ENCODE results near the gene CIB4. TPM values are rescaled to one million over a fixed set of nuclear protein-coding genes. Genes with fewer than 3 reads are reported as not detected.

The CIB4 gene
- total RNA-seq, 1 donor from 2014 or later = not detected

- intact Hi-C loops (cut with micrococcal nuclease) = no loop called here
Observed at GRCh38 chr2:26532301-26533250, 108.6 kb downstream of the CIB4 start.

Other genes with a start within 250 kb of the CIB4 start
- not detected in 2 replicates for gene DRC1, start 239.4 kb downstream of the CIB4 start, total RNA-seq
- 13.9 and 14.4 TPM in 2 replicates for gene OTOF, start 163.2 kb downstream of the CIB4 start, total RNA-seq
- not detected in 2 replicates for gene KCNK3, start 51.4 kb upstream of the CIB4 start, total RNA-seq
- gene SLC35F6, start 122.9 kb upstream of the CIB4 start, total RNA-seq = 22.4 and 23.1 TPM in 2 replicates
- gene CENPA, start 144.7 kb upstream of the CIB4 start, total RNA-seq = 27.7 and 29.5 TPM in 2 replicates
- gene DPYSL5, start 206.8 kb upstream of the CIB4 start, total RNA-seq = 0.05 and 0.10 TPM in 2 replicates